Gastrocnemius medialis (tissue), 4 donors: ENCODE data around the gene BMPR1A.

Source experiments
- CTCF ChIP-seq, 5 experiments: fragments of 450-650 bp in 3 of 5; fragments of 200-600 bp in 2 of 5; sonication (generic) in 2 of 5; IDR thresholded peaks in 4 of 5; conservative IDR thresholded peaks in 1 of 5; 1 replicate in 4 of 5; 2 replicates in 1 of 5; pipeline ENCODE4 v1.5.1; 2016 to 2019; ENCODE audit warnings: antibody characterized with exemption in 5 of 5, mild to moderate bottlenecking in 3 of 5, moderate library complexity in 3 of 5
- POLR2A ChIP-seq, 2 donors: fragments of 450-650 bp; IDR thresholded peaks; one replicate each; pipeline ENCODE4 v1.6.1; 2017; ENCODE audit warnings: antibody characterized with exemption in 2 of 2, mild to moderate bottlenecking in 2 of 2, moderate library complexity in 2 of 2

GRCh38 chr10:86960863-86961434, 204.5 kb downstream of the BMPR1A start:
- no peak for TF ChIP-seq POLR2A (IDR thresholded peaks at IDR 0.05)
- no peak for TF ChIP-seq CTCF (IDR thresholded peaks at IDR 0.05 in 4 of 5, conservative IDR thresholded peaks at IDR 0.05 in 1 of 5)
